WTC11 (cell line): ENCODE results near the gene CDH13.

ENCODE experiments used
- MXD4 ChIP-seq: fragments of 250-450 bp; sonication (Bioruptor Pico); IDR thresholded peaks from 2 replicates; pipeline ENCODE4 v1.8.0; 2021; ENCODE audit warnings: mild to moderate bottlenecking, moderate library complexity, borderline replicate concordance
- TF ChIP-seq, protein P1 (sequence below): sonication (generic); formaldehyde crosslinking; IDR thresholded peaks from 2 replicates; pipeline ENCODE4 v1.8.0; 2022; ENCODE audit warnings: mild to moderate bottlenecking, missing genetic modification reagents
- TF ChIP-seq, protein P2 (sequence below): fragments of 200-600 bp; IDR thresholded peaks from 2 replicates; pipeline ENCODE4 v1.8.0; 2022; ENCODE audit warnings: antibody characterized with exemption

GRCh38 chr16:83220066-83220465, 593.3 kb downstream of the CDH13 start:
- TF ChIP-seq MXD4 (CRISPR knock-in tag), result no peak
- TF ChIP-seq, protein P1, sequence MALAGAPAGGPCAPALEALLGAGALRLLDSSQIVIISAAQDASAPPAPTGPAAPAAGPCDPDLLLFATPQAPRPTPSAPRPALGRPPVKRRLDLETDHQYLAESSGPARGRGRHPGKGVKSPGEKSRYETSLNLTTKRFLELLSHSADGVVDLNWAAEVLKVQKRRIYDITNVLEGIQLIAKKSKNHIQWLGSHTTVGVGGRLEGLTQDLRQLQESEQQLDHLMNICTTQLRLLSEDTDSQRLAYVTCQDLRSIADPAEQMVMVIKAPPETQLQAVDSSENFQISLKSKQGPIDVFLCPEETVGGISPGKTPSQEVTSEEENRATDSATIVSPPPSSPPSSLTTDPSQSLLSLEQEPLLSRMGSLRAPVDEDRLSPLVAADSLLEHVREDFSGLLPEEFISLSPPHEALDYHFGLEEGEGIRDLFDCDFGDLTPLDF, result no peak
- TF ChIP-seq, protein P2, sequence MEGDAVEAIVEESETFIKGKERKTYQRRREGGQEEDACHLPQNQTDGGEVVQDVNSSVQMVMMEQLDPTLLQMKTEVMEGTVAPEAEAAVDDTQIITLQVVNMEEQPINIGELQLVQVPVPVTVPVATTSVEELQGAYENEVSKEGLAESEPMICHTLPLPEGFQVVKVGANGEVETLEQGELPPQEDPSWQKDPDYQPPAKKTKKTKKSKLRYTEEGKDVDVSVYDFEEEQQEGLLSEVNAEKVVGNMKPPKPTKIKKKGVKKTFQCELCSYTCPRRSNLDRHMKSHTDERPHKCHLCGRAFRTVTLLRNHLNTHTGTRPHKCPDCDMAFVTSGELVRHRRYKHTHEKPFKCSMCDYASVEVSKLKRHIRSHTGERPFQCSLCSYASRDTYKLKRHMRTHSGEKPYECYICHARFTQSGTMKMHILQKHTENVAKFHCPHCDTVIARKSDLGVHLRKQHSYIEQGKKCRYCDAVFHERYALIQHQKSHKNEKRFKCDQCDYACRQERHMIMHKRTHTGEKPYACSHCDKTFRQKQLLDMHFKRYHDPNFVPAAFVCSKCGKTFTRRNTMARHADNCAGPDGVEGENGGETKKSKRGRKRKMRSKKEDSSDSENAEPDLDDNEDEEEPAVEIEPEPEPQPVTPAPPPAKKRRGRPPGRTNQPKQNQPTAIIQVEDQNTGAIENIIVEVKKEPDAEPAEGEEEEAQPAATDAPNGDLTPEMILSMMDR, result no peak
